ENCODE results near the gene PARD6B. TPM values are rescaled to one million over a fixed set of nuclear protein-coding genes. Genes with fewer than 3 reads are reported as not detected.
"Not testable (repeated sequence)": the region's sequence is repeated elsewhere in the genome, so short reads cannot be mapped to it uniquely, and the experiment has no call there.

PARD6B gene
- total RNA-seq, 2 donors from 2014 or later = 3.8 to 4.1 TPM

DNA sequence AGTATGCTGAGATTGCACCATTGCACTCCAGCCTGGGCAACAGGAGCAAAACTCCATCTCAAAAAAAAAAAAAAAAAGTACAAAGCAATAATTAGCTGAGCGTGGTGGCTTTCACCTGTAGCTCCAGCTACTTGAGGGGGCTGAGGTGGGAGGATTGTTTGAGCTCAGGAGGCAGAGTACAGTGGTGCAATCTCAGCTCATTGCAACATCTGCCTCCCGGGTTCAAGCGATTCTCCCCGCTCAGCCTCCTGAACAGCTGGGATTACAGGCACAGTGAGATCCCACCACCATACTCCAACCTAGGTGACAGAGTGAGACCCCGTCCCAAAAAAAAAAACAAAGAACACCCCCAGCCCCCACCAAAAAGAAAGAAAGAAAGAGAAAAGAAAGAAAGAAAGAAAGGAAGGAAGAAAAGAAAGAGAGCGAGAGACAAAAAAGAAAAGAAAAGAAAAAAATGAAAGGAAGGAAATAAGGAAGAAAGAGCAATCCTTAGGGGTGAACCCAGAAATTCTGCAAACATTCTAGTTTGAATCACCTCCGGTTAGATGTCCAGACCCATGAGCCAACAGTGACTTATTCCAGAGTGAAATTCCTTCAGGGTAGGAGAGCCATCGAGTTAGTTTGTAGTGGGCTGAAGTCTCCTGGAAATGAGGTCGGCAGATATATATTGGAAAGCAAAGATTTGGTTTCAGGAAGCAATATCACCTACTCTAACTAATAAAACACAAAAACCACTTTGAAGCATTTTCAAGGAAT lies 36.8 kb upstream of the PARD6B start:
- no peak overlapping the region for H3K4me3 Mint-ChIP-seq
- H3K27me3 Mint-ChIP-seq = peaks cover 40 to 50% of the 10 kb centered on the region in 2 donors
- no peaks in the 10 kb centered on the region for H3K9me3 Mint-ChIP-seq
- no peak overlapping the region for H3K27ac Mint-ChIP-seq
- ATAC-seq (no peak), DNase-seq (ENCODE audit: low spot score) (peak; percentile 18)
- H3K4me1 Mint-ChIP-seq (ENCODE audit: low read depth in 2 of 2) = peaks cover 4 to 5% of the 10 kb centered on the region in 2 donors
- no peaks in the 10 kb centered on the region for H3K36me3 Mint-ChIP-seq

GRCh38 chr20:50695135-50695872 lies 36.1 kb upstream of the PARD6B start:
- DNase-seq (ENCODE audit: low spot score) = peak; percentile 28
- peaks cover 32 to 42% of the 10 kb centered on the region in 2 donors for H3K27me3 Mint-ChIP-seq
- no peaks in the 10 kb centered on the region for H3K9me3 Mint-ChIP-seq
- H3K36me3 Mint-ChIP-seq = no peaks in the 10 kb centered on the region
- H3K27ac Mint-ChIP-seq = no peak overlapping the region
- peaks cover 4 to 5% of the 10 kb centered on the region in 2 donors for H3K4me1 Mint-ChIP-seq (ENCODE audit: low read depth in 2 of 2)
- no peak for ATAC-seq
- no peak overlapping the region for H3K4me3 Mint-ChIP-seq

GRCh38 chr20:50698255-50698654 lies 33.1 kb upstream of the PARD6B start:
- H3K27me3 Mint-ChIP-seq = peaks cover 16 to 21% of the 10 kb centered on the region in 2 donors
- H3K4me1 Mint-ChIP-seq (ENCODE audit: low read depth in 2 of 2); ATAC-seq; H3K27ac Mint-ChIP-seq; DNase-seq (ENCODE audit: low spot score); H3K4me3 Mint-ChIP-seq; H3K36me3 Mint-ChIP-seq; H3K9me3 Mint-ChIP-seq: not testable (repeated sequence)

- no peaks in the 10 kb centered on the region for H3K36me3 Mint-ChIP-seq
- ATAC-seq = no peak
- H3K9me3 Mint-ChIP-seq = no peaks in the 10 kb centered on the region
- H3K4me3 Mint-ChIP-seq = no peak overlapping the region
- no peaks in the 10 kb centered on the region for H3K4me1 Mint-ChIP-seq (ENCODE audit: low read depth in 2 of 2)
- H3K27ac Mint-ChIP-seq = no peak overlapping the region
- no peak for DNase-seq (ENCODE audit: low spot score)
- H3K27me3 Mint-ChIP-seq = peaks cover 10 to 17% of the 10 kb centered on the region in 2 donors
These were observed 31.7 kb upstream of the PARD6B start for GRCh38 chr20:50699688-50700087.

GRCh38 chr20:50701041-50701963 lies 30.1 kb upstream of the PARD6B start:
- Mint-ChIP-seq H3K27ac (no peak overlapping the region), H3K4me1 (ENCODE audit: low read depth in 2 of 2) (no peaks in the 10 kb centered on the region), H3K36me3 (no peaks in the 10 kb centered on the region), H3K4me3 (no peak overlapping the region), H3K9me3 (no peaks in the 10 kb centered on the region), H3K27me3 (peaks cover 13 to 26% of the 10 kb centered on the region in 2 donors)
- ATAC-seq = no peak
- no peak for DNase-seq (ENCODE audit: low spot score)

DNA sequence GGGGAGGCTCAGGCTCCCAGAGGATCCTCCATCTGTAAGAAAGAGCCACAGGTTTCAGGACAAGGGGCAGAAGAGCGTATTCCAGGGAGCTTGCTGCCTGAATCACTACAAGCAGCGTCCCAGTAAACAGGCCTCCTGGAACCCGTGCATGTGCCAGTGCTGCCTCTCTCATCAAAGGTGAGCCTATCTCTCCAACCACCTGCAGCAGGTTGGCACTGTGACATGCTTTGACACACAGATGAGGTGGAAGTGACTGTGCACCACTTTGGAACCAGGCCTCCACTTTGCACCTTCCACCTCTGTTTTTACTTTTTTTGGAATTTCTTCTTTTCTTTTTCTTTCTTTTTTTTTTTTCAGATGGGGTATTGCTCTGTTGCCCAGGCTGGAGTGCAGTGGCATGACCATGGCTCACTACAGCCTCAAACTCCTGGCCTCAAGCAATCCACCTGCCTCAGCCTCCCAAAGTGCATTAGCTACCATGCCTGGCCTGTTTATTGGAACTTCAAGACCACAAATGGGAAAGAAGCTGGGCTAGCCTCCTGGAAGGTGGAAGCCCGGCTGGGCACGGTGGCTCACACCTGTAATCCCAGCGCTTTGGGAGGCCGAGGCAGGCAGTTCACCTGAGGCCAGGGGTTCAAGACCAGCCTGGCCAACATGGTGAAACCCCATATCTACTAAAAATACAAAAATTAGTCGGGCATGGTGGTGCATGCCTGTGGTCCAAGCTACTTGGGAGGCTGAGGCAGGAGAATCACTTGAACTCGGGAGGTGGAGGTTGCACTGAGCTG lies 27.5 kb upstream of the PARD6B start:
- peaks cover 12 to 32% of the 10 kb centered on the region in 2 donors for H3K27me3 Mint-ChIP-seq
- not testable (repeated sequence) for DNase-seq (ENCODE audit: low spot score); H3K36me3 Mint-ChIP-seq; H3K27ac Mint-ChIP-seq; H3K9me3 Mint-ChIP-seq; ATAC-seq; H3K4me3 Mint-ChIP-seq; H3K4me1 Mint-ChIP-seq (ENCODE audit: low read depth in 2 of 2)

GRCh38 chr20:50704514-50704913 lies 26.9 kb upstream of the PARD6B start:
- ATAC-seq = no peak
- H3K27ac Mint-ChIP-seq = no peak overlapping the region
- no peak overlapping the region for H3K4me3 Mint-ChIP-seq
- no peaks in the 10 kb centered on the region for H3K4me1 Mint-ChIP-seq (ENCODE audit: low read depth in 2 of 2)
- no peaks in the 10 kb centered on the region for H3K36me3 Mint-ChIP-seq
- DNase-seq (ENCODE audit: low spot score) = no peak
- H3K9me3 Mint-ChIP-seq = no peaks in the 10 kb centered on the region
- peaks cover 12 to 32% of the 10 kb centered on the region in 2 donors for H3K27me3 Mint-ChIP-seq

- Mint-ChIP-seq H3K27me3 (peaks cover 12 to 32% of the 10 kb centered on the region in 2 donors), H3K4me1 (ENCODE audit: low read depth in 2 of 2) (no peaks in the 10 kb centered on the region), H3K36me3 (no peaks in the 10 kb centered on the region), H3K27ac (no peak overlapping the region), H3K4me3 (no peak overlapping the region), H3K9me3 (no peaks in the 10 kb centered on the region)
- ATAC-seq = no peak
- no peak for DNase-seq (ENCODE audit: low spot score)
These were observed 26.4 kb upstream of the PARD6B start for GRCh38 chr20:50704971-50705370.

DNA sequence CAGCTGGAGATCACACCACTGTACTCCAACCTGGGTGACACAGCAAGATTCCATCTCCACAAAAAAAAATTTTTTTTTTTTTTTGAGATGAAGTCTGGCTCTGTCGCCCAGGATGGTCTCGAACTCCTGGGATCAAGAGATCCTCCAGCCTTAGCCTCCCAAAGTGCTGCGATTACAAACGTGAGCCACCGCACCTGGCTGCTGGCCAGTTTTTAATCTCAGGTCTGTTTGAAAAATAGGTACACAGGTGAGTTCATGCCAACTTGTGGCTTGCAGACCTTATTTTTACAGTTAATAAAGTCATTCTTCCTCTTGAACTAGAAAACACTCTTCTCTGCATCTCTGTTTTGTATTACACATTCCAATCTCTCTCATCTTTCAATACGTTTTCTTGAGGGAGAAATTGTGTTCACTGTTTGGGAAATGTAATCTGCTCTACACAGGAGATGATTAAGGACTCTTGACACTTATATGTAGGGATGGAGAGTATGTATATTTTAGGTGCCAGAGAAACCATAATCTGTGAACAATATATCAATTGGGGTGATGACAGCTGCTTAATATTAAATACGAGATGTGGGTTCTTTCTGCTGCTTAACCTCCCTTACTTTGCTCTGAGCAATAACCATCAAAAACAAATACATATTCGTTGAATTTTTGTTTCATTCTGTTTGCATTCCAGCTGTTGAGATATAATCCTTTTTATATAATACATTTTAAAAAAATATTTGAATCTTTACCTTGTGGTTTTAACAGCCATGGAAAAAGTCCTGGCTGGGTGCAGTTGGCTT lies 22.3 kb upstream of the PARD6B start:
- Mint-ChIP-seq H3K4me1 (ENCODE audit: low read depth in 2 of 2) (no peaks in the 10 kb centered on the region), H3K27ac (no peak overlapping the region), H3K27me3 (peaks cover 19 to 61% of the 10 kb centered on the region in 2 donors), H3K36me3 (no peaks in the 10 kb centered on the region), H3K4me3 (no peak overlapping the region), H3K9me3 (no peaks in the 10 kb centered on the region)
- no peak for ATAC-seq
- no peak for DNase-seq (ENCODE audit: low spot score)

DNA sequence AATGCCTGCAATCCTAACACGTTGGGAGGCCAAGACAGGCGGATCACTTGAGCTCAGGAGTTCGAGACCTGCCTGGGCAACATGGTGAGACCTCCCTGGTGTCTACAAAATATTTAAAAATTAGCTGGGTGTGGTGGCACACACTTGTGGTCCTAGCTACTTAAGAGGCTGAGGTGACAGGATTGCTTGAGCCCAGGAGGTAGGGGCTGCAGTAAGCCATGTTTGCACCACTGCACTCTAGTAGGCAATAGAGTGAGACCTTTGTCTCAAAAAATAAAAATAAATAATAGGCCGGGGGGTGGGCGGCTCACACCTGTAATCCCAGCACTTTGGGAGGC lies 21.8 kb upstream of the PARD6B start:
- no peaks in the 10 kb centered on the region for H3K9me3 Mint-ChIP-seq
- H3K27me3 Mint-ChIP-seq = peaks cover 19 to 61% of the 10 kb centered on the region in 2 donors
- no peaks in the 10 kb centered on the region for H3K36me3 Mint-ChIP-seq
- peak; percentile 15 for DNase-seq (ENCODE audit: low spot score)
- no peak overlapping the region for H3K27ac Mint-ChIP-seq
- ATAC-seq = no peak
- H3K4me3 Mint-ChIP-seq = no peak overlapping the region
- no peaks in the 10 kb centered on the region for H3K4me1 Mint-ChIP-seq (ENCODE audit: low read depth in 2 of 2)

DNA sequence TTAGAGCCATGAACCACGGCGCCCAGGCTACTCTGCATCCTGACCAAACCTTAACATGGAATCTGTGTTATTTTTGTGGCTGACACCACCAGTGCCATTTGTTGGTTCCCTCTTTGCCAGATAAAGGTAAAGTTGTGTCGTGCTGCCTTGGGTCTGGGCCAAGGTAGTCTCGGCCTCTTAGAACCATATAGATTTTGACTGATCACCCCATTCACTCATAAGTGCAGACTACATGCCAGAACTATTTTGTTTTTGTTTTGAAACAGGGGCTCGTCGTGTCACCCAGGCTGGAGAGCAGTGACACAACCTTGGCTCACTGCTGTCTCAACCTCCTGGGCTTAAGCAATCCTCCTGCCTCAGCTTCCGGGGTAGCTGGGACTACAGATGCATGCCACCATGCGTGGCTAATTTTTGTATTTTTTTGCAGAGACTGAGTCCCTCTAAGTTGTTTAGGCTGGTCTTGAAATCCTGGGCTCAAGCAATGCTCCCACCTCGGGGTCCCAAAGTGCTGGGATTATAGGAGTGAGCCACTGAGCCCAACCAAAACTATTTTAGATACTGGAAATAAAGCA lies 20.8 kb upstream of the PARD6B start:
- Mint-ChIP-seq H3K27me3 (peaks cover 20 to 55% of the 10 kb centered on the region in 2 donors), H3K4me3 (no peak overlapping the region), H3K4me1 (ENCODE audit: low read depth in 2 of 2) (no peaks in the 10 kb centered on the region), H3K9me3 (no peaks in the 10 kb centered on the region), H3K36me3 (no peaks in the 10 kb centered on the region), H3K27ac (no peak overlapping the region)
- peak; percentile 44 for DNase-seq (ENCODE audit: low spot score)
- ATAC-seq = no peak

DNA sequence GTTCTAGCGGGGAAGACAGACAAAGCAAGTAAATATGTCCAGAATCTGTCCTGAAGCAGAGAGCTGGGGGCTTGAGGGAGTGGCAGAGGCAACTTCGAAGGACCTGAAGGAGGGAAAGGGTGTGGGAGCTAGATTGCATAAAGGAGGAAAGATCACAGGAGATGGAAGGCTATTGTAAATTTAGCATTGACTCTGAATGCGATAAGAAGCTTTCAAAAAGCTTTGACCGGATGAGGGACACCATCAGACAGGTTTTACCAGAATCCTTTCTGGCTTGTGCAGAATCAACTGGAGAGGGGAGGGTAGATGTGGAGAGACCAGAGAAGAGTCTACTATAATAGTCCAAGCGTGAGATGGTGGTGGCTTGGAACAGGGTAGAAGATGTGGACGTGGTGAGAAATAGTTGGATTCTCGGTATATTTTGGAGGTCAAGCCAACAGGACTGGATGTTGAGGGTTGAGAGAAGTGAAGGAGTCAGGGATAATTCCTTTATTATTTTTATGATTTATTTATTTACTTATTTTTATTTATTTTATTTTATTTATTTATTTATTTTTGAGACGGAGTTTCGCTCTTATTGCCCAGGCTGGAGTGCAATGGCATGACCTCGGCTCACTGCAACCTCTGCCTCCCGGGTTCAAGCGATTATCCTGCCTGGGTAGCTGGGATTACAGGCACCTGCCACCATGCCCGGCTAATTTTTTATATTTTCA lies 20.1 kb upstream of the PARD6B start:
- no peaks in the 10 kb centered on the region for H3K4me1 Mint-ChIP-seq (ENCODE audit: low read depth in 2 of 2)
- H3K27me3 Mint-ChIP-seq = peaks cover 17 to 48% of the 10 kb centered on the region in 2 donors
- peak; percentile 28 for DNase-seq (ENCODE audit: low spot score)
- no peaks in the 10 kb centered on the region for H3K9me3 Mint-ChIP-seq
- ATAC-seq = no peak
- H3K4me3 Mint-ChIP-seq = no peak overlapping the region
- H3K36me3 Mint-ChIP-seq = no peaks in the 10 kb centered on the region
- H3K27ac Mint-ChIP-seq = no peak overlapping the region

Data from natural killer cell treated with Interleukin-12 subunit alpha and Interleukin-12 subunit beta and Interleukin-15 and Interleukin-18, amount 100 ng/mL, for 72 hours (primary cell).